Caki2 (cell line): ENCODE results near the gene HAUS3. TPM values are rescaled to one million over a fixed set of nuclear protein-coding genes. Genes with fewer than 3 reads are reported as not detected.

Source experiments
- DNase-seq: peaks from one replicate; pipeline ENCODE4 v3.0.0-alpha.2; 2015; ENCODE audit warnings: low read depth
- in situ Hi-C: cut with HindIII; loops from 2 replicates; pipeline ENCODE4 v1.10.0; 2016; ENCODE audit warnings: low sequenced_read_pairs, low pct_unique_long_range_greater_than_20kb, mixed read lengths
- total RNA-seq: library from RNA; depleted of rRNA; stranded (reverse); fragments of >200 nt; shearing (Covaris generic); gene quantifications from 2 replicates; pipeline ENCODE4 v1.2.3, GENCODE V29; 2014; ENCODE audit warnings: low replicate concordance

HAUS3 gene
- total RNA-seq, 1 experiment from 2014 or later, result 8.6 TPM

DNA sequence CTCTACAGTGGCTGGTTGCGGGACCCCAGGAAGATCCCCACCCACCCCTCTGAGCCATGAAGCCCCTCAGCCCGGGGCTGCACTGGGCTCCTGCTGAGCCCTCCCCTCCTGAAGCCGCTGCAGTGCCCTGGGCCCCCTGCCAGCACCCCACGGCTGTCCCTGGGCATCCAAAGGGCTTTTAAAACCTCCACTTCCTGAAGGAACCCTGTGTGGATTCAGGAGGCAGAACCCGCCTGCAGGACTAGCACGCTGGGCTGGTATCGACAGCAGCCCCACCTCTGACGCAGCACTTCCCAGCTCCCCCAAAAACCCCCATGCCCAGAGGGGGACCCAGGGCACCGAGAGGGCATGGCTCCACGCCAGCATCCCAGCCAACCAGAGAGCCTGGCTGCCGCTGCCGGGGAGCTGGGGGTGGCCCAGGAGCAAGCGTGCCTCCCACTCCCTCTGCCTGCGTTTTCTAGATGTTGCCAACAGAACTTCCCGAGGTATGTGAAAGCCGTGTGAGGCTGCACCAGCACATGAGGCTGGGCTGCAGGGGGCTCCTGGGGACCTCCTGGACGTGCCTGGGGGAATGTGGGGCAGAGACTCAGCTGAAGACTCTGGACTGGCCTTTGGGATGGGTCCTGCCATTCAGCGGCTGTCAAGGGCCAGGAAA is 13.7 kb upstream of the HAUS3 start:
- in situ Hi-C loops, result no loop called here
- DNase-seq, result no peak

DNA sequence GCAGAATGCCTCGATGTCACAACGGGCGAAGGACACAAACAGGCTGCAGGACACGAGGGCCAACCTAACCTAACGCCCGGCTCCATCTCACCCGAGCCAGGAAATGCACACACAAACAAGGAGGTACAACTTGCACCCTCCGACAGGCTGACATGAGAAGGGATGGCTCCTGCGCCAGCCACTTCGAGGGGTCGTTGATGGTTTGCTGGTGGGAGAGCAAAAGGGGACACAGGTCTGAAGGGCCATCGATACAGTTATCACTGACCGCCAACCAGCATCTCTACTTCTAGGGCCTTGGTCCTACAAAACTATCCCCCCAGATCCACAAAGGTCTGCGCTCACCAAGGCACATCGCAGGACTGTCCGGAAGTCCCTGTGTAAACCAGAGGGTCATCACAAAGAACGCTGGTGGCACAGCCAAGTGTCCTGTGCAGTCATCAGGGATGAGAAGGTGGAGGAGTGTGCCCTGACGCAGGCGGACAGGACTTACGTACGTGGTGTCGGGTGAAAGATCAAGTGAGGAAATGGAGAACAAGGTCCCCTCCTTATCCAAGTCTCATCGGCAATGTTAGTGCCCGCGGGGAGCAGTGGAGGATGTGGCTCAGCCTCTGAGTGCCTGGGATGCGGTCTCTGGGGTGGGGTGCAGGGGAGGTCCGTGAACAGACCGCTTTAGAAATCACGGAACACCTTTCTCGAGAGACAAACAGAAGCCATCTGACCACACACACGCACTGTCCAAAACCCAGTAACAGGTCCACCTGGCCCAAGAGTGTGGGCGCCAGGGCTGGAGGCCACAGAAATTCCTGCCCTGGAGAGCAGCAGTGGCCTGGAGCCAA is 13.0 kb upstream of the HAUS3 start:
- in situ Hi-C loops, result no loop called here

DNA sequence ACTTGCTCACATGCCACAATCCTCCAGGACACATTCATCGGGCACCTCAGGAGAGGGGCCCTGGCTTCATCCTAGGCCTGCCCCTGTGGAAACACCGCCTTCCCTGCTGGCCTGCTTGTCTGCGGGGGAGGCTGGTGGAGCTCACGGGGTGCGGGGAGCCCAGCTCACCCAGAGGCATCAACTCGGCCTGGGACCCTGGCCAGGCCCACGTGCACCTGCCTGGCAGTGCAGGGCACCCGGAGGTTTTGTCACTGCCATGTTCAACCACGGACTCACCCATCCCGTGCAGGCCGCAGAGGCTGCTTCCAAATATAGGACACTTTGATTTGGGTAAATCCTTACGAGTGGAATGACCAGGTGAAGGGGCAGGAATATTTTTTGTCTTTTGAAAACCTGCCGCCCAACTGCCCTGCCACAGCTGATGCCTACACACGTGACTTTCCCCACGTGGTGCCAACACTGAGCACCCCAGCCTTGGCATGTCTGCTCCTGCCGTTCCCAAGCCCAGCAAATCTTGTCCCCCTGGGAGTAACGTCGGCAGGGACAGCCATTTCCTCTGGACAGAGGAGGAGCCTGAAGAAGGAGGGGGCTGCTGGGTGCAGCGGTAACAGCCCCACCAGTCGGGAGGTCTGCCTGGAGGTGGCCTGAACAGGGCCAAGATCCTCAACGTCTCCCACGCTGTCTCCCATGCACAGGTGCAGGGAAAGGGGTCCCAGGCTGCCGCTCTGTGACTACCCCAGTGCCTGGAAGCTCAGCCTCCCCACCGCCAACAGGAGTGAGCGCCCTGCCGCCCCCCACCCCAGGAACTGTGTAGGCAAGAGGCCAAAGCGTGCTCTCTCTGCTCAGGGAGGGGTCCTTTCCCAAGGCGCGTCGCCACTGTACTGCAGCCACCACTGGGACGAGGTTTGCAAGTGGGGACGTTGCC is 11.5 kb upstream of the HAUS3 start:
- in situ Hi-C loops, result no loop called here
- DNase-seq, result no peak

More for the DNA sequence above, 13.0 kb upstream of the HAUS3 start:
- DNase-seq, result no peak

DNA sequence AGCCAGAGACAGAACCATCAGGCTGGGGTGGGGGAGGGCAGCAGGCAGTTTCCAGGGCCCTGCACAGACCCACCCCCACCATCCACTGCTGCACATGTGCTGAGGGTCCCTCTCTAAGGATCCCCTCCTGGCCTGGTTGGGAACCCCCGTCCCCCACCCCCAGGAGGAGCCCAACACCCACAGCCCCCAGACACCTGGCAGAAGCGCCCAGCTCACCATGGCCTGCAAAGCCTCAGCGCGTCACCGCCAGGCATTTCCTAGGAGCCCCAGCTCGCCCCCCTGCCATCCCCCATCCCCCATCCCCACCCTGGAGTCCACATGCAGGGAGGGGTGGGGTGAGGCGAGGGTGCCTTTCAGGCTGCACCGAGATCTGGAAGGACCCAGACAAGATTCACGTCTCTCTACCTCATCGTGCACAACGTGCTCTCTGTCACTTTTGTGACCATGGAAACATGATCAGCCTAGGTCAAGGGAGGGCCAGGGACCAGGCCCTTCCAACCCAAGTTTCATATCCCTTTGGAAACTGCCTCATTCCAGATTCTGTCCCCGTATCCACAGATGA is 10.7 kb upstream of the HAUS3 start:
- in situ Hi-C loops, result no loop called here
- DNase-seq, result no peak

DNA sequence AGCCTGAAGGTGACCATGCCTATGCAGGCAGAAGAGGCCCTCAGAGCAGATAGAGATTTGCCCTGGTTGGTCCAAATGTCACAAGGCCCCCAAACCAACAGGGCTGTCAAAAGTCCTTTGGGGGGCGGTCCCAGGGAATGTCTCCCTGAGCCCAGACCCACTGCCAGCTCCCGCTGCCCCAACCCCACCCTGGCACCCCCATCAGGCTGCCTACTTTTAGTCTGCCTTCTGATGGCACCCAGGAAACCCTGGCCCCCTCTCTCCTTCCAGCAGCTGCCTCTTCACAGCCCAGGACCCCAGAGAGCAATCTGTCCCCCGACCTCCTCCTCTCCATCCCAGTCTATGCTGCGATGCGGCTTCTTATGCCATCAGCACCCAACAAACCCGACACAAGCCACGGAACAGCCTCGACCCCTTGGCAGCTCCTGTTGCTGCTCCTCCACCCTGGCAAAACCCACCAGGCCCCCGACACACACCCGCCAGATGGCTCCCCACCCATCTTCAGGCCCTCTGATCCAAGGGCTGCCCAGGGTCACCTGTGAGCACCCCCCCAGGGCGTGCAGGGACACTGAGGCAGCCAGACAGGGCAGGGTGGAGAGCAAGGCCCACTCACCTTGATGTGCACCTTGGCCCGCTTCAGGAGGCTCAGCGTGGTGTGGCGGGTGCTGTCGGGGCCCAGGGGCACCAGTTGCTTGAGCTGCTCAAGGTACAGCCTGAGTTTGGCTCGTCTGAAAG is 10.0 kb upstream of the HAUS3 start:
- in situ Hi-C loops, result no loop called here
- DNase-seq, result no peak

DNA sequence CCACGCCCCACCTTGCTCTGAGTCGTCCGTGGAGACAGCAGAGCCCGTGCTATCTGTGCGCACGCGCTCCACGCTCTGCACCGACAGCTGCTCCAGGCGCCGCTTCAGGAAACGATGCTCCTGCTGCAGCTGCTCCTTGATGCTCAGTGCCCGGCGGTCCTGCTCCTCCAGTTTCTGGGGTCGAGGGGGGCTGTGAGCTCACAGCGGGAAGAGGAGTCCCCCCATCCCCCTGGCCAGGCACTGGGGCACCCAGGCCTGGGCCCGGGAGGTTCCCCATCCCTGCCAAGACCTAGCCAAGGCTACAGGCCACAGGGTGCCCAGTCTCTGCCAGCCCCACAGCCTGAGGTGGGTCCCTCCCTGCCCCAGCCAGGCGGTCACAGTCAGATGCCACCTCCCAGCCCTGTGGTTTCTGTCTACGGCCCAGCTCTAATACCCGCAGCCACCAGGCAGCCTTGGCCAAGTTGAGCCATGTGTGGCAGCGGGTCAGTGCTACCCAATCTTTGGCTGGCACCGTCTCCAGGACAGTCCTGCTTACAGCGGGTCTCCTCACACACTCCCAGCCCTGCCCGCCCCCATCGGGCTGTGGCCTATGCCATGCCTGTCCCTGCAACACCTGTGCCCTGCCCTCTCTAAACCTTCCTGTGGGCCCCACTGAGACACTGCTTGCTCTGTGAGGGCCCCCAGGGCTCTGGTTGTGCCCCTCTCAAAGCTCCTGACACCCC is 9.3 kb upstream of the HAUS3 start:
- DNase-seq, result no peak

DNA sequence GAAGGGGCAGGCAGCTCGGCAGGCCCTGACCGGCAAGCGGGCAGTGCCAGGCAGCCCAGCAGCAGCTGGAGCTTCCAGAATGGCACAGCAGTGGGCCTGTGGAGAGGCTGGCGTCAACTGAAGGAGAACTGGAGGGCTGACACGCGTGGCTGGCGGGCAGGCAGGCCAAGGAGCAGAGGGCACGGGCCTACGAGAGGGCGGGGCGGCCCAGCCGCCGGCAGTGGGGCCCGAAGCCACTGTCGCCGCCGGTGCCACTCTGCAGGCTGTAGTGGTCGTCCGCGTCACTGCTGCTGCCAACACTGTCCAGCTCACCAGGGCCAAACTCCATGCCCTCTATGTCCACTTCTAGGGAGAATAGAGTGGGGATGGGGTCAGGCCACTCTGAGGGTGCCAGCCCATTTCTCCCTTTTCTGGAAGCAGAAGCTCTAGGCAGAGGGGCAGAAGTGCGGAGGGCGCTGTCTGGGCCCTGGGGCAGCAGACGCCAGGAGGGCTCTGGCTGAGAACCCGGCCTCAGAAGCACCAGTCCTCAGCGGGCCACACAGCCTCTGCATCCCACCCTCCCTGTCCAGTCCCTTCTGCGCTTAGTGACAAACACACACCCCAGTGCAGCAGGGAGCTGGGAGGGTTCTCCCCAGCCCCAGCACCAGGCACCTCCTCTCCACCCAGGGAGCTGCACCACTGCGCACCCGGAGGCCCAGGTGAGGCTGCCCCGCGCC is 8.6 kb upstream of the HAUS3 start:
- no peak for DNase-seq
- in situ Hi-C loops, result no loop called here

More for the DNA sequence above, 9.3 kb upstream of the HAUS3 start:
- in situ Hi-C loops, result no loop called here

DNA sequence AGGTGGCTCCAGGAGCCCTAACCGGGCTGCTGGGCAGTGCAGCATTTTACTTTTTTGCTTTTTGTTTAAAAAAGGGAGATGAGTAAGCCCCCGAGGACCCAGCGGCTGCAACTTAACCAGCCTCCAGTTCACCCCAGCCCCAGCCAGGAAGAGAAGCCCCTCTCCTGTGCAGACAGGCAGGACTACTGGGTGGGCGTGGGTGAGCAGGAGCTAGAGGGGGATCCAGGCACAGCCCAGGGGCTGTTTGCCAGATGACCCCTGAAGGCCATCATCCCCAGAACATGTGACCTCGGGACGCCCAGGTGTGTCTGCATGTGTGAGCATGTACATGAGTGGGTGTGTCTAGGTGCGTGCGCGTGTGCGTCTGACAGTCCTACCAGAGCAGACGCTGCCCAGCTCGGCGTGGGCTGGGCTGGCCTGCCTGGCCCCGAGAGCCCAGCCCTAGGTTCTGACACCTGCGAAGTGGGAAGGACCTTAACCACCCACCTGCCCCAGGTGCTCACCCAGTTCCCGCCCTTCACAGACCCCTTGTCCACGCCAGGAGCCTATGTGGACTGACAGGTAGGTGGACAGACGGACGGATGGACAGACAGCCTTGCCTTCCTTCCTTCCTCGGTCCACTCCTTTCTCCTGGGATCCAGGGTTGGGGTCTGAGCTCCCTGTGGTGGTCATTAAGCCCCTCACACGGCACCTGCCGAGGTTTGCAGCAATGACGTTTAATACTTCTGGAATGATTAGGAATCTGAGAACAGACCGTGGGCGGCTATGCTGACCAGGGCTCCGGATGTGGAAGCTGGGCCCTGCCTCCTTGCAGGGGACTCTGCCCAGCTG is 7.8 kb upstream of the HAUS3 start:
- in situ Hi-C loops, result no loop called here

DNA sequence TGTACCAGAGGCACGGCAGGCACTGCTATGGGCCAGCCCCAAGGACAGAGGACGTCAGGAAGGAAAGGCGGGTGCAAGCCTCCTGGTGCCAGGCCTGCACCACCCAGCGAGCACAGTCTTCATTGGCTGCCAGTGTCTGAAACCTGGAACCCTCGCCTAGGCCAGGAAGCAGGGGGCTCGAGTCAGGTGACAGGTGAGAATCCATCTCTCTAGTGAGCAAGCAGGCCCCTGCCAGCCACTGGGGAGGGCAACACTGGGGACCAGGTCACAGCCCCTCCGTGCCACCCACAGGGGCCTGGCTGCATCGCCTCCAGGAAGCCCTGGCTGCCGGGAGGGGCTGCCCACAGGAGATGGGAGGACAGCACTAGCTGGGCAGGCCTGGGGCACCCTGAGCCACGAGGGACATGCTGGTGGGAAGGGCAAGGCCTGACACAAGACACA is 6.9 kb upstream of the HAUS3 start:
- DNase-seq, result no peak
- in situ Hi-C loops, result no loop called here

More for the DNA sequence above, 7.8 kb upstream of the HAUS3 start:
- DNase-seq, result no peak

DNA sequence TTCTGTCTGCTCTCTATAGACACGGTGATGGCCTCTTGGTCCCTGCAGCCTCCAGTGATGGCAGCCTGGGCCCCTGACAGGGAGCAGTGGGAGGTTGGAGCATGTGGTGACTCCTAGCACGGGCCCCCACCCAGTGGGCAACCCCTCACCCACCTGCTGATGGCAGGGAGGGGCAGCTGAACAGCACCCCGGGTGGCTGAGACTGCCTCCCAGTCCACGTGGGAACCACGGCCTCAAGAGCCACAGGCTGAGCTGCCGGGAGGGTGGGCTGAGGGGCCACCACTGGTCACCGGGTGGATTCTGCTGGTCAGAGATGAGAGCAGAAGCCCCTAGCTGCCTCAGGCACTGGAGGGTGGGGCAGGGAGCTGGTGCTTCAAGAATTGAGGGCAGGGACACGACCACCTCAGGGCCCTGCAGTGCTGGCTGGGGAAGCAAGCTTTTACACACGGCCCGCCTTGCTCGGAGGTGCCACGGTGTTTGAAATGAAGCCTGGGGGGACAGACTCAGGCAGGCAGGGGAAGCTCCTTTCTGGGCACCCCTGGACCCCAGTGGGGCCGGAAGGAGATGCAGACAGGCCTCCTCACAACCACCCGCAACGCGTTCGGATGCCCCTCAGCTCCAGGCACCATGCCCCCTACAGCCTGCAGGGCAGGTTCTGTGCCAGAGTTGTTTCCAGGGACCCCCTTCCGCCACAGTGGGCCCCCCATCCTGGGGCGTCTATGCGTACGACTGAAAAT is 6.3 kb upstream of the HAUS3 start:
- in situ Hi-C loops, result no loop called here
- DNase-seq, result no peak

DNA sequence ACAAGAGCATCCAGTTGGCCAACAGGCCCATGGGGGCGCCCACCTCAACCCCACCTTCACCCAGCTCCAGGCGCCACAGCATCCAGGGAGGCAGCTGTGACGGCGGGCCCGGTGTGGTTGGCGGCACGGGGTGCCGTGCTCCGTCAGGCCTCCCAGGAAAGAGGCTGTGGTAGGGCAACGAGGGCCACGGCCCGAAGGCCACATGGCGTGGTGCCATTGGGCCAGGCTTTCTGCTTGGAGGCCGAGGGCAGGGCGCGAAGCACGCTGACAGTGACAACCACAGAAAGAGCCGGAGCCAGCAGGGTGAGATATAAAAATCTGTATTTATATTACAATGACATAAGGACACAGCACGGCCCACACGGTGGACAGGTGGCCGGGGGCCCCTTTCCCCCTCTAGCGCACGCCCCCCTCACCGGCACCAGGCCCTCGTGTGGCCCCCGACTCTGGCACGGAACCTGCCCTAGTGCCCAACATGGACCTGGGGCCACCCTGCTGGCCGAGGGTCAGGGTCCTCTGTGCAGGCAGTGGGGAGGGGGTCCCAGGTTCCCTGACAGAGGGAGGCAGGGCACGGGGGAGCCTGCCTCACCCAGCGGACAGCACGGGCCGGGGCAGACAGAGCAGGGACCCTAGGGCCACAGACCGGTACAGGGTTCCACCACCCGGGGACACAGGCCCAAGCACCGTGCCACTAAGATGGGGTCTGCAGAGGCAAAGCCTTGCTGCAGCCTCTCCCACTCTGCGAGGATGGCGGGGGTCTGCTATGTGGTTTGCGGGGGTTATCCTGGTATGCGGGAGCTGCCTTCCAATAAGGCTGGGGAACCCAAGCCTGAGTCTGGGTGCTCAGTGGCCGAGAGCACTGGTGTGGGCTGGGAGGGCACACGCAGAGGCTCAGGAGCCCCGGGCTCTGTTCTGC is 5.5 kb upstream of the HAUS3 start:
- DNase-seq, result no peak
- in situ Hi-C loops, result no loop called here

DNA sequence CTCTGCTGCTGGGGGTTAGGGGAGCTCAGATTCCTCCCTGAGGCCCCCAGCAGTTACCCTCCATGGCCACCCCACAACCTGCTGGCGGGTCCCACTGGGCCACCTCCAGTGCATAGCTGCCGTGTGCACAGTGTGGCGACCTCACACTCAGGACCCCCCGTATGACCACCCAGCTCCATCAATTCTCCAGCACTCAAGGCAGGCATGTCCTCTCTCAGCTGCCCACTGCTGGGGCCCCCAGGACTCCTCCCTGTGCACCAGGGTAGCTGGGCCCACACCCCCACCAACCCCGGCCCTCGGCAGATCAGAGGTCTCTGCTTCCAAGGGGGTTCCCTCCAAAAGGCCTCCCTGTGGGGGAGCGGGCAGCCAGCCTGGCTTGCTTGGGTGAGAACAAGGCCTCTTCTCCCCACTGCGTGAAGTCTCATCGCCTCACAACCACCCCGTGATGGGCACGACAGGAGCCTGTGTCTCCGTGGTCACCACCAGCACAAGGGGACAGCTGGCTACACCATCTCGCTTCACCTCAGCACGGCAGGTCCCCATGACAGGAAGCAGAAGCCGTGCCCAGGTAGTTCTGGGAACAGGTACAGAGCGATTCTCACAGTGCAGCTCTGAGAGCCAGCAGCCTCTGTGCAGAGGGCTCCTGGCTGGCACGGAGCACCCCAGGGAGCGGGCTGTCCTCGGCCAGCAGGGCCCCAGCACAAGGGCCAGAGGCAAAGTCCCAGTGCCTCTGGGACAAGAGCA is 4.6 kb upstream of the HAUS3 start:
- in situ Hi-C loops, result no loop called here
- DNase-seq, result no peak

DNA sequence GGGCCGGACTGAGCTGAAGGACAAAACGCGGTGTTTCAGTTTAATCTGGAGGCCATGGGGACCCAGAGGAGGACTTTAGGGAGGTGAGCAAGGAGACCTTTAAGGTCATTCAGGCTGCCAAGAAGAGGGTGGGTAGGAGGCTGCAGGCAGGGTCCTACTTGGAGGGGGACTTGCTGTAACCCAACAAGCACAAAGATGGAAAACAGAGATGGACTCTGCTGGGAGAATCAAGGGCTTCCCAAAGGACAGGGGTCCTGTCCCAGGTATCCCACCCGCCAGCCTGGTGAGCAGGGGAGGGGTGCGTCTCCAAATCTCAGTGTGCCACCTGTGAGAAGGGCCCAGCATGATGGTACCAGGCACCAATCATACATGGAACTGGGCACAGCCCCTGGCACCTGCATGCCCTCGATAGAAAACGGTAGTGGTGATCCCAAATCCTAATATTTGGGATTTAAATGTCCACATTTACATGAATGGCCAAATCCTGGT is 3.9 kb upstream of the HAUS3 start:
- in situ Hi-C loops, result no loop called here
- DNase-seq, result no peak
